Endometrial microvascular endothelial cells (primary cell): ENCODE results near the gene MTFR2. TPM values are rescaled to one million over a fixed set of nuclear protein-coding genes. Genes with fewer than 3 reads are reported as not detected.

Experiments used
- in situ Hi-C: cut with HindIII; loops from 2 replicates; pipeline ENCODE4 v1.10.0; 2017; ENCODE audit warnings: low sequenced_read_pairs, low pct_unique_long_range_greater_than_20kb; ENCODE audit errors: inconsistent ontology term
- total RNA-seq: library from RNA; depleted of rRNA; stranded (reverse); fragments of >200 nt; gene quantifications from one replicate; pipeline ENCODE4 v1.2.3, GENCODE V29; 2015; ENCODE audit errors: inconsistent ontology term

MTFR2 gene
- total RNA-seq, 1 donor from 2014 or later: 11.7 TPM

- in situ Hi-C loops: no loop called here
These were observed 48.4 kb downstream of the MTFR2 start for GRCh38 chr6:136201732-136202131.

DNA sequence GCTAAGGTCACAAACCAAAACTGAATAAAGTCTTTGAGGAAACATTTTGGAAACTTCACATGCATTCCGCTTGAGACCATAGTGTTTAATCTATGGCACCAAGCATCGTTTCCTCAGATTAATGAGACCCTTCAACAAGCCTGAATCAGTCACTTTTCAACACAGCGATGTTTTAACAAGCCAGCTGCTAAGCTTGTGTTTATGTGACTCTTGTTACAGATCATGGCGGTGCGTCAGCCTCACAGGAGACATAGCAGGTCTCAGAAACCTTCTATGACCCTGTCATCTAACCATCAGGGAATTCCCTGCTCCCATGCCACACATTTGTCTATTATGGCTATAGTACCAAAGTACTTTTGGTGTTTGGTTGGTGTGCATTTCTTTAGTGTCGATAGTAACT, 57.2 kb downstream of the MTFR2 start:
- in situ Hi-C loops: no loop called here

- in situ Hi-C loops: no loop called here
These were observed 58.4 kb downstream of the MTFR2 start for GRCh38 chr6:136191606-136192312.

DNA sequence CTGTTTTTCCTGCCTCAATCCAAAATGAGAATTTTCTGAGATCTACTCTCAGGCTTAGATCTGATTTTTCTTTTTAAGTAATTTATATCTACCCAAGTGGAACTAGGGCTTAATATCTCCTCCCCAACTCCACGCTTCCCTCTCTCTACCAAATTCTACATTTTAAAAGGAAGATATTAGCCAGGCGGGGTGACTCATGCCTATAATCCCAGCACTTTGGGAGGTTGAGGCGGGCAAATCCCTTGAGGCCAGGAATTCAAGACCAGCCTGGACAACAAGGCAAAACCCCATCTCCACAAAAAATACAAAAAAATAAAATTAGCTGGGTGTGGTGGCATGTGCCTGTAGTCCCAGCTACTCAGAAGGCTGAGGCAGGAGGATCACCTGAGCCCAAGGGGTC, 61.0 kb downstream of the MTFR2 start:
- in situ Hi-C loops: no loop called here

- in situ Hi-C loops: no loop called here
These were observed 61.6 kb downstream of the MTFR2 start for GRCh38 chr6:136188486-136188885.

DNA sequence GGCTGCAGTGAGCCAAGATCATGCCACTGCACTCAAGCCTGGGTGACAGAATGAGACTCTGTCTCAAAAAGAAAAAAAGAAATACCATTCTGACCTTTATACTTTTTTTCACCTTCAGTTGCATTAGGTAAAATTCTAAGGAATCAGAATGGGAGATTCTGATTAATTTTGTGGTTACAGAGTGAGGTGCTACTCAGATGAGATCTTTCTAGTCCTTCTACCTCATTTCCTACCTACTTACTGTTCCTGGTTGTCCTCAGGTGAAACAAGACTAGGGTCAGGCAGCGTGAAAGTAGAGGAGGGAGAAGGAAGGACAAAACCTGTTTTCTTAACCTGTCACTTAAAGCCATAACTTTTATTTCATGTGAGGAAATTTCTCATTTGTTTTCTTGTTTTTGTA, 63.7 kb downstream of the MTFR2 start:
- in situ Hi-C loops: no loop called here

- in situ Hi-C loops: no loop called here
These were observed 65.4 kb downstream of the MTFR2 start for GRCh38 chr6:136184738-136185137.

DNA sequence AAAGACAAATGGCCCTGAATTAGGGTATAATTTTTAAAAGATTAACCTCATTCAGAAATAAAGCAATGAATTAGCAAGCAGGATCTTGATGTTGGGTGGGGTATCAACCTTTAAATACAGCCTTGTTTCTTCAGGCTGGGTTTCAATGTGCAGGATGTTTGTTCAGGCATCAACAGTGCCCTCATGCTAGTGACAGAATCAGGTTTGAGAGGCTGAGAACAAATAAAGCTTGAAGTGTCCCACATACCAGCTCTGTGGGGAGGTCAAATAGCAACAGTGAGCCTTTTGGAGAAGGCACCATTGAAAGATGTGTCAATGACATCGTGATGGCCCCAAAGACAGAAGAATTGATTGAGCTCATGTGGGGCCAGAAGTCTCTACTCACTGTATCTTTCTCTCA, 68.2 kb downstream of the MTFR2 start:
- in situ Hi-C loops: no loop called here

- in situ Hi-C loops: no loop called here
These were observed 68.6 kb downstream of the MTFR2 start for GRCh38 chr6:136181512-136181833.

Other genes starting within 250 kb of the MTFR2 start
- 86.4 TPM for gene BCLAF1, start 39.5 kb upstream of the MTFR2 start, total RNA-seq